Skeletal muscle tissue (tissue), 4 donors: ENCODE results near the gene ACBD6. TPM values are rescaled to one million over a fixed set of nuclear protein-coding genes. Genes with fewer than 3 reads are reported as not detected.

Experiments
- H3K27ac ChIP-seq: one replicate; pipeline ENCODE4 v1.7.0; 2013; ENCODE audit warnings: mild to moderate bottlenecking, low read depth, low read length, inconsistent platforms
- H3K27me3 ChIP-seq, 3 donors: one replicate each; pipeline ENCODE4 v1.7.0; 2013; ENCODE audit warnings: low read length in 3 of 3; ENCODE audit not compliant: control insufficient read depth in 3 of 3, insufficient read depth in 3 of 3
- H3K36me3 ChIP-seq, 3 donors: one replicate each; pipeline ENCODE4 v1.7.0; 2013; ENCODE audit warnings: low read length in 3 of 3; ENCODE audit not compliant: control insufficient read depth in 3 of 3, insufficient read depth in 3 of 3
- H3K4me1 ChIP-seq, 3 donors: one replicate each; pipeline ENCODE4 v1.7.0; 2013; ENCODE audit warnings: low read length in 3 of 3, mild to moderate bottlenecking in 3 of 3; ENCODE audit not compliant: control insufficient read depth in 3 of 3, insufficient read depth in 3 of 3
- H3K4me3 ChIP-seq, 3 donors: one replicate each; pipeline ENCODE4 v1.7.0; 2013; ENCODE audit warnings: low read length in 3 of 3
- H3K9ac ChIP-seq, 3 donors: one replicate each; pipeline ENCODE4 v1.7.0; 2013; ENCODE audit warnings: low read length in 3 of 3, mild to moderate bottlenecking in 3 of 3, moderate library complexity in 2 of 3, low read depth in 1 of 3
- H3K9me3 ChIP-seq, 3 donors: one replicate each; pipeline ENCODE4 v1.7.0; 2013; ENCODE audit warnings: low read length in 3 of 3; ENCODE audit not compliant: control insufficient read depth in 3 of 3
- total RNA-seq: library from RNA; depleted of rRNA; stranded (reverse); fragments of >200 nt; gene quantifications from one replicate; pipeline ENCODE4 v1.2.3, GENCODE V29; 2014
- donor health status: Osteomylitis.

Gene ACBD6
- total RNA-seq, 1 donor from 2014 or later = 40.7 TPM

DNA sequence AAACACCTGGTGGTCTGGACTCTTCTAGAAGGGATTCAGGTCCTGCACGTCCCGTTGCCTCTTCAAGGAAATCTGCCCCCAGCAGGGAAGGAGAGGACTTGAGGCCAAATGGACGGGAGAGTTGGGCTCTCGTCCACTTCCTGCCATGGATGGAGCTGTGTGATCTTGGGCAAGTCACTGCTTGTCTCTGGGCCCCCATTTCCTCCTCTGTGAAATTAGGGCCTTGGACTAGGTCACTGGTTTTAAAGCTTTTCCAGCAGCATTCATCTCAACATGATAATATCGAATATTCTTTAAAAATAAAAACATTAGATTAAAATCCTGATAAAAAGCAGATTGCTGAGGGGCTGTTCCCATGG lies 245.4 kb downstream of the ACBD6 start:
- no peak overlapping the region for H3K4me3 ChIP-seq
- H3K9me3 ChIP-seq = no peaks in the 10 kb centered on the region
- peaks cover 51 to 76% (median 75%) of the 10 kb centered on the region in 3 donors for H3K27me3 ChIP-seq
- no peaks in the 10 kb centered on the region for H3K4me1 ChIP-seq
- H3K9ac ChIP-seq = no peak overlapping the region
- no peaks in the 10 kb centered on the region for H3K36me3 ChIP-seq
- H3K27ac ChIP-seq = no peak overlapping the region

DNA sequence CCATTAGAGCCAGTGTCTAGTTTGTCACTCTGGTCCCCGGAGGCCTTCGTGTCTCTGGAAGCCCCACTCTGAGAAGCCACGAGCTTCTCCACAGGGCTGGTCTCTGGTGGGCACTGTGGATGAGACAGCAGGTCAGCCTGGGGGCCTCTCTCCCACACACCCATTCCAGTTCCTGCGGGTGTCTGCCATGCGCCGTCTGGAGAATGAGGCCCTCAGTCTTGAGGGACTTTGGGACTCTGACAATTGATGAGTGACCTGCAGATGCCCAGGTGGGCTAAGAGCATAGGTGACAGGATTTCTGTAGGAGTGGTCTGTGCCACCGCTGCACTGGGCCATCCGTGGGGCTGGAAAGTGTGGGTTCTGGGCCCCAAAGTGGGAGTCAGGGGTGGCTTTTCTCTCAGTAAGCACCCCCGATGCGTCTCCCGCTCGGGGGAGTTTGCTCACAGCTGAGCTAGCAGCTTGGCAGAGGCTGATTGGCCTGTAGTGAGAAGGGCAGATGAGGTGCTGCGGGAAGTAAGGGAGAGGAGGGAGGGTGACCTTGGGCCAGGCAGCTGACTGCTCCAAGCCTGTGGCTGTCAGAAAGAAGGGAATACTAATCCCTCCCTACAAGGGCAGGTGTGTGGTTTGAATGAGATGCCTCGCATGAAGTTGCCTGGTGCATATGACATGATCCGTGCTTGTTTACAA lies 245.9 kb downstream of the ACBD6 start:
- Histone ChIP-seq H3K27me3 (peaks cover 51 to 80% (median 75%) of the 10 kb centered on the region in 3 donors), H3K27ac (no peak overlapping the region), H3K9ac (no peak overlapping the region), H3K9me3 (no peaks in the 10 kb centered on the region), H3K36me3 (no peaks in the 10 kb centered on the region), H3K4me1 (no peaks in the 10 kb centered on the region), H3K4me3 (no peak overlapping the region)

DNA sequence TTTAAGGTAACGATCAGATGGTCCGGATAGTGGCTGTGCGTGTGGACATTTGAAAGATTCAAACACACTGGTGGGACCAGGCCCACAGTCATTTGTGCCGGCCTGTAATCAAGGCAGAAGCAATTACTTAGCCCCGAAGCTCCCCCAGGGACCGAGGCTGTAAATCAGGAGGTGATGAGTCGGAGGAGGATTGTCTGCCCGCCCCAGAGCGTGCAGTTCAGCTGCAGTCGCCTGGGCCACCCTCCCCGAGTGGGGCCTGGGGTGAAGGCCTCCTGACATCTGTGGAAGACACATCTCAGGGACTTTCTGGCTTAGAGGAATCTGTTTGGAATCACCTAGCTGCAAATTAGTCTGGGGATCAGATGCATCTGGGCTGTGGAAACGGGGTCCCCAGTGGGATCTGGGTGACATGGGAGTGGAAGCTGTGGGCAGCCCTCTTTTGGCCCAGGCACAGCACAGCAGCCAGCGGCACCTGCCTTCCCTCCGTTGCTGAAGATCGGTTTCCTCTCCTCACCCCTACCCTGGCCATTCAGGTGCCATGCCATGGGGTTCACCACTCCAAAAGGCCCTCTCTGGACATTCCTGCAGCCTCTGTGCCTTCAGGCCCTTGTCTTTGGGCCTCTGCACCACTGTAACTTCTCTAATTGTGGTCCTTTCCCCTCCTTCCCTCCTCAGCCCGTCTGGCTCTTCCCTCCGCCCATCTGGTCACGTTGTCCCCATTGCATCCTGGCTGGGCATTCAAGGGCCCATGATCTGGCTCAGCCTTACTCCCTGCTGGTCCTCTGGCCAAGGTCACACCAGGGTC lies 246.6 kb downstream of the ACBD6 start:
- Histone ChIP-seq H3K4me1 (no peaks in the 10 kb centered on the region), H3K4me3 (no peak overlapping the region), H3K27ac (no peak overlapping the region), H3K9ac (no peak overlapping the region), H3K9me3 (no peaks in the 10 kb centered on the region), H3K36me3 (no peaks in the 10 kb centered on the region), H3K27me3 (peaks cover 51 to 80% (median 77%) of the 10 kb centered on the region in 3 donors)

DNA sequence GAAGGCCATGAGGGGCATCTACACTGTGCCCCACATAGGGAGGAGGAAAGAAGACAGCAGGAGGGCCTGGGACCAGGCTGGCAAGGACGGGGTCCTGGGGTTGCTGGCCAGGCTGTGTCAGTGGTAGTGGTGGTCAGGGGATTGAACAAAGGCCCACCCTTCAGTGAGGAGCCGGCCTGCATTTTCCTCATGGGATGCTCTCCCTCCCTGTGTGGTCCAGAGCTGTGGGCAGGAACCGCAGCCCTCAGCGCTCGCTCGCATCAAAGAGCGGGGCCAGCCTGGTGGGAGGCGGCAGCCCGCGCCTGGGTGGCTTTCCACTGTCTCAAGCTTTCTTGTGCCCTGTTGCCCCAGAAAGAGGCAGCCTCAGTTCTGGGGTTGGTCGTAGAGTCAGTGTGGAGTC lies 247.5 kb downstream of the ACBD6 start:
- no peaks in the 10 kb centered on the region for H3K36me3 ChIP-seq
- H3K4me1 ChIP-seq = no peaks in the 10 kb centered on the region
- no peak overlapping the region for H3K27ac ChIP-seq
- H3K9ac ChIP-seq = no peak overlapping the region
- no peak overlapping the region for H3K4me3 ChIP-seq
- H3K9me3 ChIP-seq = no peaks in the 10 kb centered on the region
- H3K27me3 ChIP-seq = peaks cover 46 to 79% (median 72%) of the 10 kb centered on the region in 3 donors

DNA sequence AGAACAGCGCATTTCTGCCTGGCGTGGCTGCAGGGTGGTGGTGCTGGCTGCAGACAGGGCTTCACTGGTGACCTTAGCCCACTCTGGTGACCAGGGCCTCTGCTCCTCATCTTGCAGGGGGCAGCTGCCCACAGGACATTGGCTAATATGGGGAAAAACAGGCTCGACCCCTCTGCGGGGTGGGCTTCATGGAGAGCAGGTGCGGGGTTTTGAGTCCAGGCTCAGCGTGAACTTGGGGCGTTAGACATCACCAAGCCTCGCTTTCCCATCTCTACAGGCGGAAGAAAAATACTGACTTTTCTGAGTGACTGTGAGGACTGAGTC lies 247.9 kb downstream of the ACBD6 start:
- no peak overlapping the region for H3K4me3 ChIP-seq
- no peak overlapping the region for H3K9ac ChIP-seq
- H3K27ac ChIP-seq = no peak overlapping the region
- H3K4me1 ChIP-seq = no peaks in the 10 kb centered on the region
- no peaks in the 10 kb centered on the region for H3K9me3 ChIP-seq
- H3K27me3 ChIP-seq = peaks cover 42 to 78% (median 71%) of the 10 kb centered on the region in 3 donors
- H3K36me3 ChIP-seq = no peaks in the 10 kb centered on the region

DNA sequence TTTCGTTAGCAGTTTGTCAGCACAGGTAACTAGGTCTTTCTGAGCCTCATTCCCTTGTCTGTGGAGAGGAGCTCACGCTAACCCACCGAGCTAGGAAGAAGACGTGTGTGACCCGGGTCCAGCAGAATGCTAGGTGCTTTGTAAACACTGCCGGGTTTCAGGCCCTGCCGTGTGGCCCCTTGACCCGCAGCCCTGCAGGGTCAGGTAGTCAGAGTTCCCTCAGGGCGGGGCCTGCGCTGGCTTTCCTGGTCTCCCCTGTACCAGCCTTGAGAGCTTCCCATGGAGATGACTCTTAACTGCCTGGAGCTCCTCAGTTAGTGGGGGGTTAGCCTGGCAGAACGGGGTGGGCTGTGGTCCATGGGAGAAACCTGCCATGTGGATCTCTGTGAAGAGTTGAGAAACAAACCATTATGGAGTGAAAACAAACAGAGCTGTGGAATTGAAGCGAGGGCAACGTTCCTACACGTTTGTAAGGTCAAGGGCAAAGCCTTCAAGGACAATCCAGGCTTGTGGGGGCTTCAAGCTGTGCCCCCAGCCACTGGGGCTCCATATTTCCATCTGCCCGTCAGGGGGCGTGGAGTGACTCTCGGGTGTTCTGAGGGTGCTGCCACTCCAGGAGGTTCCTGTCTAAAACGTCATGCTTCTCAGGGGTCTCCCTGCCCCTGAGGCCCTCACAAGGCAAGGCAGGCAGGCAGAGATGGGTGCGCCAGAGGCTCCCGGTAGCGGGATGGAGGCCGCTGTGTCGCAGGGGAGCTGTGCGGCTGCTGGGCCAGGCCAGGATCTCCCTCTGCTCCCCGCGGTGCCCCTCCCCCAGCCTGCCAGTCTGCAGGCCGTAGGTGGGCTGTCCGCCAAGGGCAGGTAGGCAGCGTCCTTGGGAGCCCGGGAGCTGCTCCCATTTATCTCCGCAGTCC lies 248.5 kb downstream of the ACBD6 start:
- Histone ChIP-seq H3K4me1 (no peaks in the 10 kb centered on the region), H3K9me3 (no peaks in the 10 kb centered on the region), H3K36me3 (no peaks in the 10 kb centered on the region), H3K9ac (no peak overlapping the region), H3K27ac (no peak overlapping the region), H3K27me3 (peaks cover 36 to 71% (median 65%) of the 10 kb centered on the region in 3 donors), H3K4me3 (no peak overlapping the region)

DNA sequence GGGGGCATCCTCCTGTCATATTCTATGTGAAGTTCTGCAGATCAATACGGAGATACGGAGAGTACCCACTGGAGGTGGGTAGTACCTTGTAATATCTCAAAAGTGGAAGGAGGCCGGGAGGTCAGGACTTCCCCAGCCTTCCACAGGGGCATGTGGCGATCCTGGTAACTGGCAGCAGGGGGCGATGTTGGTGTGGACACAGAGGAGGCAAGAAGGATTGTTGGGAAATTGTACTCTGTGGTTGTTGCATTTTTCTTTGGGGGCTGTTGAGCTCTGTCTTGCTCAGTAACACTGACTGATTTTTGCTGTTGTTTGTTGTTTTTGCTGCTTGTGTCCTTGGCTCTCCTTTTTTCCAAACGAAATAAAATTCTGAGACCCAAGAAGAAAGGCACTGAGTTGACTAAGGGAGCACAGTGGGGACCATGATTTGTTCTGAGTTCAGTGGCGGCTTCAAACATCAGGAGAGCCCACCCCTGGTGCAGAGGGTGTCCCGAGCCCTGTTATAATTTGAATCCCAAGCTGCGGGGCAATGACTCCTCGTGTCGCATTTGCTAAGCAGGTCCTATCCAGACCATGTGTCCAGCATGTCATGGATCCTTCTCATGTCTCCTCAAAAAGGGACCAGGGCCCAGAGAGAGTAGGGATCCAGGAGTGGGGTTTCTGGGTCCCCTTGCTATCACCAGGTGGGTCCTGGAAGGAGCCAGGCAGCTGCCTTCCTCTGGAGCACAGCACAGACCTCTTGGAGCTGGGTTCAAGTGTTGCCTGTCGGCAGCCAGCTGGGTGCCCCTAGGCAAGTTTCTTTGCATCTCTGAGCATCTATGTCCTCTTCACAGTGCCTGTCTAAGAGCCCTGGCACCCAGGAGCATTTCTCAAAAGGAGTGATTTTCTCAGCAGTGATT lies 249.5 kb downstream of the ACBD6 start:
- Histone ChIP-seq H3K9ac (no peak overlapping the region), H3K4me1 (no peaks in the 10 kb centered on the region), H3K27me3 (peaks cover 28 to 66% (median 60%) of the 10 kb centered on the region in 3 donors), H3K4me3 (no peak overlapping the region), H3K36me3 (no peaks in the 10 kb centered on the region), H3K27ac (no peak overlapping the region), H3K9me3 (no peaks in the 10 kb centered on the region)

DNA sequence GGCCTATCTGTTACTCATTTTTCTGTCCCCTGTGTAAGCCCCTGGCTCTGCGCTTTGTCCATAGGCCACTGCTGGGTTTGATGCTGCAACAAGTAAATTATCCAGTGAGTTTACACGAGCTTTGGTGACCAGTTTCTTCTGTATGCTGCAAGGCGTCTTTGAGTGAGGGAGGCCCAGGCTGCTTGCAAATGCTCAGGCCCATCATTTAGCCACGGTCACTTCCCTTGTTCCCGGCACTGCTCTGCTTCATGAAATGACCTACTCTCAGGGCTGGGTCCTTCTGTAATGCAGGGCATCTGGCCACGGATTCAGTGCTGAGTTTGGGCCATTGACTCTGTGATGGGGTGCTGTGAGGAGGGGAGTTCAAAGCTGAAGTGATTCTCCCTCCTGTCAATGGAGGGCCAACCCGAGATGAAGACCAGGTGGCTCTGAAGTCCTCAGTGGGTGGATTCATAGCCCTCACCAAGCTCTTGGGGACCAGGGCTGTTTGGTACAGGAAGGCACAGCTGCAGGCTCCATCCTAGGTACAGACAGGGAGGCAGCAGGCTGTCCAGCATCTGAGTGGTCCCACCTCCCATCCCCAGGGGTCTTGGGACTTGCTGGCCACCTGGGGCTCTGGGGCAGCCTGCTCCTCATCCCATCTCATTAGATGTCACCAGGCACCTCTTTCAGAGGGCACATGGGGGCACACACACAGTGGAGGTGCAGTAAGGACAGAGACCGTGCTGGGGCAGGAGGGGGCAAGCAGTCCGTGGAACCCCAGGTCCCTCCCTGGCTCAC lies 250.7 kb downstream of the ACBD6 start:
- no peak overlapping the region for H3K27ac ChIP-seq
- H3K9me3 ChIP-seq = no peaks in the 10 kb centered on the region
- no peaks in the 10 kb centered on the region for H3K36me3 ChIP-seq
- H3K27me3 ChIP-seq = peaks cover 16 to 54% (median 49%) of the 10 kb centered on the region in 3 donors
- no peak overlapping the region for H3K4me3 ChIP-seq
- no peaks in the 10 kb centered on the region for H3K4me1 ChIP-seq
- no peak overlapping the region for H3K9ac ChIP-seq
